GM21423 (cell line): ENCODE measurements around the gene G2E3.
"Not testable (repeated sequence)": the region's sequence is repeated elsewhere in the genome, so short reads cannot be mapped to it uniquely, and the experiment has no call there.

Source experiments
- ATAC-seq: cut with Tn5 transposase; IDR thresholded peaks from one replicate; pipeline ENCODE4 v1.9.1; 2021; ENCODE audit warnings: mild to moderate bottlenecking, moderate library complexity; ENCODE audit not compliant: unreplicated experiment

The G2E3 gene

DNA sequence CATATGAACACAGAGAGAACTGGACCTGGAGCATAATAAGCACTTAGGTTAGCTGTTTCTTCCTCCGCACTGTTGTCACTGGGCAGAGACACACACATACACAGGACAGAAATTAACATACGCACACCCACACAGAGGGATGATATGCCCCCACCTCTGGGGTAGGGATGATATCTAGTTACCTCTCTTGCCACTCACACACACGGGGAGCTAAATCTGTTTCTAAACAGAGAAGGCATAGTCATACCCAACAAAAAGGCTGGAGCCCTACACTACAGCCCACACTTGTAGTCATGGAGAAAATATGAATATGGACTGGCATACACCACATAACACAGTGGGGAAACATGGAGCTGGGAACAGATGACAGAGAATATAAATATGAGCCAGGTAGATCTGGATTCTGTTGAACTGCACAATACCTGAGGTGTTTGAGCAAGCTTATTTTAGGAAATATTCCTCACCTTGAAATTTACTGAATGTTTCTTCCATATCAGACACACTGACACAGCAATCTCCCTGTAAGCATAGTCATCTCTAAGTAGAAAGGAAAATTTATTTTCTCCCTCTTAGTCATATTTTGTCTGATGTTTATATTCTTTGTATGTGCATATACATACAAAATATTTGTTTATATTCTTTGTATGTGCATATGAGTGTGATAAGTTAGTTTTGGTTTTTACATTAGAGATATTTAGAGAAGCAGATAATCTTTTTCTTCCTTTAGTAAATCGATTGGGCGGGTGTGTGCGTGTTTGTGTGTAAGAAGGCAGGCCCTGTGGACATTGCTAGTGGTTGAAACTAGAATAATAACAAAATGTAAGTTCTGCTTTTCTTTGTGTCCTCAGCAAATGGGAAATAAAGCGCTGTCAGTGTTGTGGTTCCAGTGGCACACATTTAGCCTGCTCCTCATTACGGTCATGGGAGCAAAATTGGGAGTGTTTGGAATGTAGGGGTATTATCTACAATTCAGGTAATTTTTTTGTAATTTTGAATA, 42.3 kb downstream of the G2E3 start:
- ATAC-seq, result no peak

DNA sequence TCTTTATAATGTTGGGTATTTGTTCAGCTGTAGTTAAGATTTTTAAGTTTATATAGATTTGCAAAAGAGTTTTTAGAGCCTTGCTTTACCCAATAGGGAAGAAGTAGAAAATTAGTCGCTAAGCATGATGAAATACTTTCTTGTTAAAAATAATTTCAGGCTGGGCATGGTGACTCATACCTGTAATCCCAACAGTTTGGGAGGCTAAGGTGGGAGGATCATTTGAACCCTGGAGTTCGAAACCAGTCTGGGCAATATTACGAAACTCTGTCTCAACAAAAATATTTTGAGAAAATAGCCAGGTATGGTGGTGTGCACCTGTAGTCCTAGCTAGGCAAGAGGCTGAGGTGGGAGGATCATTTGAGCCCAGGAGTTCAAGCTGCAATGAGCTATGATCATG, 44.4 kb downstream of the G2E3 start:
- ATAC-seq, result no peak

DNA sequence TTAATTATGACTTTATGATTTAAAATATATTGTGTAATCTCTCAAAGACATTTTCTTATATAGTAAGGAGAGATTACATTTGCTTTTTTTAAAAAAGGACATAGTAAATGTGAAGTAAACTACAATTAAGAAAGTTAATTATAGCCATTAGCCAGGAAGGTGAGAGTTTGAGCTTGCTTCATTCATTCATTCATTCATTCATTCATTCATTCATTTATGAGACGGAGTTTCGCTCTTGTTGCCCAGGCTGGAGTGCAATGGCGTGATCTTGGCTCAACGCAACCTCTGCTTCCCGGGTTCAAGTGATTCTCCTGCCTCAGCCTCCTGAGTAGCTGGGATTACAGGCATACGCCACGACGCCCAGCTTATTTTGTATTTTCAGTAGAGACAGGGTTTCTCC, 45.7 kb downstream of the G2E3 start:
- ATAC-seq, result not testable (repeated sequence)

GRCh38 chr14:30607156-30607780, 48.3 kb downstream of the G2E3 start:
- no peak for ATAC-seq

- no peak for ATAC-seq
These were observed 49.6 kb downstream of the G2E3 start for GRCh38 chr14:30608533-30609006.

GRCh38 chr14:30610787-30611343, 51.9 kb downstream of the G2E3 start:
- no peak for ATAC-seq

DNA sequence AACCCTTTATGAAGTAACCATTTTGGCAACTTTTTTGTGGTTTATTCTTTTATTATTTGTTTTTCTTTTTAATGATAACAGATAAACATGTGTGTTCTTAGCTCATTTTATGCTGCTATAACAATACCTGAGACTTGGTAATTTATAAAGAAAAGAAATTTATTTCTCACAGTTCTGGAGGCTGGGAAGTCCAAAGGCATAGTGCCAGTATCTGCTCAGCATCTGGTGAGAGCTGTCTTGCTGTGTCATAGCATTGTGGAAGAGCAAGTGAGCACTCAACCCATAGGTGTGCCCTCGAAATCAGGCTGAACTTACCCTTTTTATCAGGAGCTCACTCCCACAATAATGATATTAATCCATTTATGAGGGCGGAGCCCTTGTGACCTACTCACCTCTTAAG, 55.2 kb downstream of the G2E3 start:
- no peak for ATAC-seq

DNA sequence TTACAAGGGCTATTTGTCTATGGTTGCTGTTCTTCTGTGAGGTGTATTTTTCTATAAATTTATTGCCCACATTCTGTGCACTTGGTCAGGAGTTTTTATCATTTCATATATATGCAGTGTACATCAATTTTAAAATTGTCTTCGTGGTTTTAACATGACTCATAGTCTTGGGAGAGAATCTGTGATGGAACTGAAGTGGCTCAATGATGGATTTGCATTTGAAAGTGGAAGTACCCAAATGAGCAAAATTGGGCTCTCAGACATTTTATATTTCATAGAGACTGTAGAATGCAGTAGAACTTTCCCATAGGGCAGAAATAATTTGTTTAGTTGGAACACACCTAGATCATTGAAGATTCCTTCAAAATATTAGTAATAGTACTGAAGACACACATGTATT, 61.2 kb downstream of the G2E3 start:
- peak; percentile 40 for ATAC-seq

DNA sequence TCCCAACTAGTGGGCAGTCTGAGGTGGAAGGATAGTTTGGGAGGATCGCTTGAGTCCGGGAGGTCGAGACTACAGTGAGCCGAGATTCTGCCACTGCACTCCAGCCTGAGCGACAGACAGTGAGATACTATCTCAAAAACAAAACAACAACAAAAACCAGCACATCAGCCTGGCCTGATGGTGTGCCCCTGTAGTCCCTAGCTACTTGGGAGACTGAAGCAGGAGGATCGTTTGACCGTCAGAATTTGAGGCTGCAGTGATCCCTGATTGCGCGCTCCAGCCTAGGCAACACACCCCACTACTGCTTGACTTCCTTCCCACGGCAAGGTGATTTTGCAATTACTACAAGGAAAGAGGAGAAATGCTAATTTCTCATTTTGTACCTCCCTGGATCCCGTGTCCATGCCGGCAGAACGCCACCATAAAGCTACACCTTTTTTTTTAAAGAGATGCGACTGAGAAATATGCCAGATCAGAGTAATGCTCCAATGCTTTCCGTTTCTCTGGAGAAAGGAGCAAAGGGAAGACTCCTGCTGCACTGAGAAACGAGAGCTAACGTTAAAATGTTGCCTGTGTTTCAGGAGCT, 62.5 kb downstream of the G2E3 start:
- ATAC-seq, result peak; percentile 4

DNA sequence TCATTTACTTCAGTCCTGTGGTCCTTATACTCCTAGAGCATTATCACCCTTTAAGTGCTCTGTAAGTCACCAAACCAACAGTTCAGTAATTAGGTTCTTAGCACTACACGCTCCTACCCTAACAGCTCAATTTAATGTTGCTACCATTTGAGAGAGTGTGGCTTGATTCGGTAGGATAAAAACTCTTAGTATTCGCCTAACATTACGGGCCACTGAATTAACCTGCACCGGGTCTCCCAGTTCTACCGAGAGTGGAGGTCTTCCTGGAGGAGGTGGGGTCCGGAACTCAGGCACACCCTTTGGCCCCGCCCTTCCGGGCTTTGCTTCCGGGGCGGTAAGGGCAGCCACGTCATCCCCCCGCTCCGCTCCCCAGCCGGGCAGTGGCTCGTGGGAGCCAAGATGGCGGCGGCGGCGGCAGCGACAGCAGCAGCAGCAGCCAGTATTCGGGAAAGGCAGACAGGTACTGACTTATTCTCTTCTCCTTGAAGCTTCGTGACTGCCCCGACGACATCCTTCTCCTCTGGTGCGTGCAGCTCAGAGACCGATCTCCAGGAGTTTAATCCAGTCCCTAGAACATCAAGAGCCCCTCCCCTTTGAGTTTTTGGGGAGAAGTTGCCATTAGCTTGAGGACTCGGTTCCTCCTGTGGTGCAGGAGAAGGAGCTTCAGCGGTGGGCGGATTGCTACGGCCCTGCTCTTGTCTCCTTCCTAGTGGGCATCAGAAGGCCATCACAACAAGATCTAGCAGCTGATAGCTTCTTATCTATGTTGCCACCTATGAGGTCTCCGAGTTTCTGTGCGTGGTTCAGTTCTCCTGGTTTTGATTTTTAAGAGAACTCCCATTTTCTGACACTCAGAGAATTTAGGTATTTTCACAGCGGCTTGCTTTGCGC, 63.2 kb downstream of the G2E3 start, which contains the start of gene SCFD1:
TSS of gene SCFD1 (plus strand) at position 380 of the 891 bp plus-strand sequence. CDS start at position 400, 20 bp downstream.
- peak; percentile 94 for ATAC-seq

DNA sequence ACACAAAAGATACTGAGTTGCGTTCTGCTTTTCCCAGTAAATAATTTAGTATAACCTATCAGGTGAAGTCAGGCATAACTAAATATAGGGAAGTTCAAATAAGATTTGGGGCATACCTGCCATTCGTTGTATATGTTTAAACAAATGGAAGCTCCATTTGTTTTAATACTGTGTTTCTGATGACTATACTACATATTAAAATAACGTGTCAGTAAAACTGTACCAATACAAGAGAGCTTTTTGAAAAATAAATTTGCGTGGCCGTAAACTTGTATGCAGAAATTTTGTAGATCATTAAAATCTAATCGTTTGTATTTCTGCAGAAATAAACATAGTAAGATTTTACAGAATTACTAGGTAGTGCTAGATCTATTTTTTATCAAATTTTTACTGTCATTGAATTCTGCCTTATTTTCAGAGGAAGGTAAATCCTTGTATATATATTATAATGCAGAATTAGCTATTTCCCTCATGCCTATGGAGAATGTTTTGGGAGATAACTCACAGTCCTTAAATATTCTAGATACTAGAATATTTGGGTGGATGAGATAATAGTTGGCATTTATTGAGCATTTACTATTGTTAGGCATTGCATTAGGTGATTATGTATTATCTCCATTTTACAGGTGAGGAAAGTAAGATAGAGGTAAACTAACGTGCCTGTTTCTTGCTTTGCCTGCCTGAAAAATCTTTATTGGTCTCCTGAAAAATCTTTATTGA, 64.6 kb downstream of the G2E3 start:
- no peak for ATAC-seq

- ATAC-seq, result no peak
These were observed 65.1 kb downstream of the G2E3 start for GRCh38 chr14:30624132-30624423.

DNA sequence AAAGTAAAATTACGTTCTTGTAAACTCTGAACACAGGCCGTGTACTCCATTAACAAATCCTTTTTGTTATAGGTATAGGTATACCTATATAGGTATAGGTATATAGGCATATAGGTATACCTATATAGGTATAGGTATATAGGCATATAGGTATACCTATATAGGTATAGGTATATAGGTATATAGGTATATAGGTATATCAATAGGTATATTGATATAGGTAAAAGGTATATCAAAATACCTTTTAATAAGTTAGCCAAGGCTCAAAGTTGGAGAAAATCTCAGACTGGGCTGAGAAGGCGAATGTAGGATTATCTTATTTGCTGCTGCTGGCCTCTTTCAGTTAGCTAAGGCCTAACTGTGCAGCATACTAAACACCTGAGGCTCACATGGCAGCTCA, 66.6 kb downstream of the G2E3 start:
- ATAC-seq, result no peak

DNA sequence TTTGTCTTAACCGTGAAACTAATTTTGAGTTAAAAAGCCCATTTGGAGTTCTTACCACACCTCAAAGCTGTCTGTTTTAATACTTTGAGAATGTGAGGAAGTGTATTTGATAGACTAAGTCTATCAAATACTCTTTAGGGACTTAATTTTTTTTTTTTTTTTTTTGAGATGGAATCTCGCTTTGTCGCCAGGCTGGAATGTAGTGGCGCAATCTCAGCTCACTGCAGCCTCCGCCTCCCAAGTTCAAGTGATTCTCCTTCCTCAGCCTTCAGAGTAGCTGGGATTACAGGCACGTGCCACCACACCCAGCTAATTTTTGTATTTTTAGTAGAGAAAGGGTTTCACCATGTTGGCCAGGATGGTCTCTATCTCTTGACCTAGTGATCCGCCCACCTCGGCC, 70.5 kb downstream of the G2E3 start:
- ATAC-seq, result not testable (repeated sequence)

GRCh38 chr14:30630248-30630647, 71.3 kb downstream of the G2E3 start:
- ATAC-seq, result no peak

GRCh38 chr14:30632730-30633129, 73.8 kb downstream of the G2E3 start:
- ATAC-seq, result no peak

- no peak for ATAC-seq
These were observed 80.0 kb downstream of the G2E3 start for GRCh38 chr14:30638926-30639325.

- no peak for ATAC-seq
These were observed 82.2 kb downstream of the G2E3 start for GRCh38 chr14:30641207-30641606.

DNA sequence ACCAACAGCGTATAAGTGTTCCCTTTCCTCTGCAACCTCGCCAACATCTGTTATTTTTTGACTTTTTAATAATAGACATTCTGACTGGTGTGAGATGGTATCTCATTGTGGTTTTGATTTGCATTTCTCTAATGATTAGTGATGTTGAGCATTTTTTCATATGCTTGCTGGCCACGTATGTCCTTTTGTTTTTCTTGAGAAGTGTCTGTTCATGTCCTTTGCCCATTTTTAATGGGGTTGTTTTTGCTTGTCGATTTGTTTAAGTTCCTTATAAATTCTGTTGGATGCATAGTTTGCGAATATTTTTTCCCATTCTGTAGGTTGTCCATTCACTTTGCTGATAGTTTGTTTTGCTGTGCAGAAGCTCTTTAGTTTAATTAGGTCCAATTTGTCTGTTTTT, 85.5 kb downstream of the G2E3 start:
- not testable (repeated sequence) for ATAC-seq

- ATAC-seq, result no peak
These were observed 86.6 kb downstream of the G2E3 start for GRCh38 chr14:30645600-30645999.
